H9 (cell line): Measurements from ENCODE around the gene MRGPRF. TPM values are rescaled to one million over a fixed set of nuclear protein-coding genes. Genes with fewer than 3 reads are reported as not detected.
A peak's percentile ranks its signal among the peaks of the same experiment; 100 is the strongest.

Experiments used
- DNase-seq: peaks from one replicate; pipeline ENCODE4 v3.0.0-alpha.2; 2017
- H2AFZ ChIP-seq: one replicate; pipeline ENCODE4 v1.6.1; 2013; ENCODE audit warnings: mild to moderate bottlenecking, low read length, control low read depth, moderate library complexity
- H2AK5ac ChIP-seq: 2 replicates; pipeline ENCODE4 v1.6.1; 2013; ENCODE audit warnings: low read length, control low read depth, mixed read lengths; ENCODE audit not compliant: insufficient read length
- H2BK120ac ChIP-seq: one replicate; pipeline ENCODE4 v1.6.1; 2013; ENCODE audit warnings: low read depth, mild to moderate bottlenecking, low read length, control low read depth, inconsistent platforms; ENCODE audit not compliant: poor library complexity, severe bottlenecking
- H2BK12ac ChIP-seq: 2 replicates; pipeline ENCODE4 v1.6.1; 2013; ENCODE audit warnings: low read length, control low read depth, mixed read lengths, low read depth; ENCODE audit not compliant: insufficient read length
- H2BK15ac ChIP-seq: 2 replicates; pipeline ENCODE4 v1.6.1; 2013; ENCODE audit warnings: low read depth, low read length, control low read depth
- H2BK20ac ChIP-seq: one replicate; pipeline ENCODE4 v1.6.1; 2013; ENCODE audit warnings: low read depth, mild to moderate bottlenecking, low read length, control low read depth, inconsistent platforms; ENCODE audit not compliant: poor library complexity, severe bottlenecking
- H2BK5ac ChIP-seq: 2 replicates; pipeline ENCODE4 v1.6.1; 2013; ENCODE audit warnings: low read length, control low read depth, mixed read lengths; ENCODE audit not compliant: insufficient read length
- H3K14ac ChIP-seq: 2 replicates; pipeline ENCODE4 v1.6.1; 2013; ENCODE audit warnings: low read length, control low read depth; ENCODE audit not compliant: insufficient read depth
- H3K18ac ChIP-seq: 2 replicates; pipeline ENCODE4 v1.6.1; 2013; ENCODE audit warnings: low read depth, mild to moderate bottlenecking, mixed read lengths, low read length, control low read depth; ENCODE audit not compliant: insufficient read length
- H3K23ac ChIP-seq: 2 replicates; pipeline ENCODE4 v1.6.1; 2013; ENCODE audit warnings: low read length, control low read depth, mixed read lengths, low read depth; ENCODE audit not compliant: insufficient read length
- H3K23me2 ChIP-seq: 2 replicates; pipeline ENCODE4 v1.6.1; 2013; ENCODE audit warnings: low read depth, mild to moderate bottlenecking, mixed read lengths, low read length, control low read depth; ENCODE audit not compliant: insufficient read length, poor library complexity, severe bottlenecking
- H3K27ac ChIP-seq: 2 replicates; pipeline ENCODE4 v1.5.1; 2013; ENCODE audit warnings: low read length, control low read depth, mixed read lengths, low read depth; ENCODE audit not compliant: insufficient read length
- H3K27me3 ChIP-seq: 2 replicates; pipeline ENCODE4 v1.6.1; 2013; ENCODE audit warnings: low read length, control low read depth, inconsistent platforms; ENCODE audit not compliant: insufficient read depth
- H3K4ac ChIP-seq: 2 replicates; pipeline ENCODE4 v1.6.1; 2013; ENCODE audit warnings: low read depth, mild to moderate bottlenecking, control low read depth, inconsistent platforms, low read length, moderate library complexity
- H3K4me1 ChIP-seq: 2 replicates; pipeline ENCODE4 v1.6.1; 2013; ENCODE audit warnings: low read length, control low read depth, inconsistent platforms; ENCODE audit not compliant: insufficient read depth
- H3K4me2 ChIP-seq: 2 replicates; pipeline ENCODE4 v1.6.1; 2013; ENCODE audit warnings: low read length, control low read depth, mixed read lengths; ENCODE audit not compliant: insufficient read length, insufficient read depth
- H3K56ac ChIP-seq: 2 replicates; pipeline ENCODE4 v1.6.1; 2013; ENCODE audit warnings: low read depth, mild to moderate bottlenecking, mixed read lengths, low read length, control low read depth; ENCODE audit not compliant: insufficient read length
- H3K79me1 ChIP-seq: 2 replicates; pipeline ENCODE4 v1.6.1; 2013; ENCODE audit warnings: low read depth, mild to moderate bottlenecking, moderate library complexity, low read length, control low read depth, inconsistent platforms; ENCODE audit not compliant: insufficient read depth, poor library complexity, severe bottlenecking
- H3K79me2 ChIP-seq: 2 replicates; pipeline ENCODE4 v1.6.1; 2013; ENCODE audit warnings: low read length, control low read depth, inconsistent platforms; ENCODE audit not compliant: insufficient read depth
- H3K9ac ChIP-seq: 2 replicates; pipeline ENCODE4 v1.6.1; 2013; ENCODE audit warnings: low read length, control low read depth, mixed read lengths; ENCODE audit not compliant: insufficient read length; ENCODE audit errors: extremely low read depth
- H3K9me3 ChIP-seq: one replicate; pipeline ENCODE4 v1.6.1; 2013; ENCODE audit warnings: low read depth, low read length, inconsistent platforms; ENCODE audit not compliant: control insufficient read depth
- H3T11ph ChIP-seq: one replicate; pipeline ENCODE4 v1.6.1; 2013; ENCODE audit warnings: mild to moderate bottlenecking, low read length, control low read depth, inconsistent platforms
- H4K20me1 ChIP-seq: one replicate; pipeline ENCODE4 v1.6.1; 2013; ENCODE audit not compliant: control insufficient read depth, insufficient read length, insufficient read depth
- H4K5ac ChIP-seq: 2 replicates; pipeline ENCODE4 v1.6.1; 2013; ENCODE audit warnings: low read depth, mild to moderate bottlenecking, mixed read lengths, low read length, control low read depth; ENCODE audit not compliant: insufficient read length
- H4K8ac ChIP-seq: replicated peaks from 2 replicates; pipeline ENCODE4 v1.6.1; 2013; ENCODE audit warnings: low read length, control low read depth, mixed read lengths, low read depth; ENCODE audit not compliant: insufficient read length
- H4K91ac ChIP-seq: 2 replicates; pipeline ENCODE4 v1.6.1; 2013; ENCODE audit warnings: low read depth, mild to moderate bottlenecking, moderate library complexity, mixed read lengths, low read length, control low read depth; ENCODE audit not compliant: insufficient read length
- H3K27ac Mint-ChIP-seq, 3 experiments: 2 replicates in 2 of 3; 3 replicates in 1 of 3; pipeline ENCODE4 v1.8.0; 2020 to 2021; ENCODE audit warnings: mixed read lengths in 3 of 3, mild to moderate bottlenecking in 1 of 3, moderate library complexity in 1 of 3
- H3K27me3 Mint-ChIP-seq: 2 replicates; pipeline ENCODE4 v1.8.0; 2021; ENCODE audit warnings: low read depth, mild to moderate bottlenecking, moderate library complexity, mixed read lengths
- H3K36me3 Mint-ChIP-seq, 3 experiments: 2 replicates in 2 of 3; 3 replicates in 1 of 3; pipeline ENCODE4 v1.8.0; 2020 to 2021; ENCODE audit warnings: low read depth in 3 of 3, mixed read lengths in 3 of 3; ENCODE audit not compliant: insufficient read depth in 1 of 3
- H3K4me1 Mint-ChIP-seq, 2 experiments: 2 replicates each; pipeline ENCODE4 v1.8.0; 2020; ENCODE audit warnings: mixed read lengths in 2 of 2
- H3K4me3 Mint-ChIP-seq, 2 experiments: 2 replicates in 1 of 2; 3 replicates in 1 of 2; pipeline ENCODE4 v1.8.0; 2020 to 2021; ENCODE audit warnings: mild to moderate bottlenecking in 2 of 2, mixed read lengths in 2 of 2, moderate library complexity in 1 of 2
- H3K9me3 Mint-ChIP-seq, 2 experiments: 2 replicates in 1 of 2; 3 replicates in 1 of 2; pipeline ENCODE4 v1.8.0; 2020; ENCODE audit warnings: mild to moderate bottlenecking in 2 of 2, mixed read lengths in 2 of 2, moderate library complexity in 1 of 2
- WGBS: extraction: QIAGEN DNeasy Blood & Tissue Kit; methylation state at CpG from one replicate; pipeline ENCODE4 v1.1.7; 2013; ENCODE audit warnings: missing lambda C conversion rate, low lambda C conversion rate, mixed read lengths; ENCODE audit not compliant: insufficient read length; ENCODE audit errors: extremely low coverage; 5-methylcytosine and 5-hydroxymethylcytosine counted together
- total RNA-seq: library from RNA; stranded (reverse); gene quantifications from 2 replicates; pipeline ENCODE4 v1.2.1, GENCODE V29; 2021
- TF ChIP-seq, protein P1 (sequence below): fragments of 200-600 bp; sonication (generic); conservative IDR thresholded peaks from 3 replicates; pipeline ENCODE4 v1.8.0; 2021; ENCODE audit warnings: antibody characterized with exemption, mild to moderate bottlenecking

MRGPRF gene
- total RNA-seq, 1 experiment from 2014 or later = 4.0 TPM

DNA sequence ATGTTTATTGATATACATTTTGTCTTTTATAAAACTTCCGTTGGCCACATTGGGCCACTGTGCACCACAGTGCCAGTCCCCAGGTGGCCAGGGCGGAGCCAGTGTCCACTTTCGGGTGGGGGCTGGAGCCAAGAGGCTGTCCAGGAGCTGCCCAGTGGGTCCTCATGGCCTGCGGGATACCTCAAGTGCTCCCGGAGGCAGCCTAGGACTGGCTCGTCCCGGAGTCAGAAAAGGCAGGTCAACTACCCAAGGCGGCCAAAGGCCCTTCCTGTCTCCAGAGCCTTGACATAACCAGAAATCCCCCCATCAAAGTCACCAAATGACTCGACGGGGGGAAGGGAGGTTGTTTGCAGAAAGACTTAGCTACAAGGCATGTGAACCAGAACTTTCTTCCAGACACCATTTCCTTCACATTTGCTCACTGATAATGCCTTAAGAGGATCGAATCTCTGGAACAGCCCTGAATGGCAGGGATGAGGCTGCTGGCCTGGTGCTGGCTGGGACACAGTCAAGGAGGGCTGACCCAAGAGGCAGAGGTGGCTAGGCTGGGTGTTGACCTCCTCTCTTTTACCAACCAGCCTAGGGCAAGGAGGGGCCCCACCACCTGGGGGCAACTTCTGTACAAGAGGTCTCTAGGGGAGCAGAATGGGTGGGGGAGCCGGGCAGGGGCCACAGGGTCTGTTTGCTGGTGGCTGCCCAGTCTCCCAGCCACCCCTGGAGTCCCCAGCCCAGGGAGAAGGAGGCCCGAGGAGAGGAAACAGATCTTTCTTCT, 8.4 kb downstream of the MRGPRF start:
- H2BK12ac ChIP-seq = no peak overlapping the region
- Mint-ChIP-seq H3K4me1 (peaks cover 14 to 15% of the 10 kb centered on the region in 2 experiments), H3K27ac (no peak overlapping the region), H3K27me3 (no peaks in the 10 kb centered on the region; the same call in 1 of the 2 replicates), H3K36me3 (peaks cover 0 to 5% (median 0%) of the 10 kb centered on the region in 3 experiments; a peak in 4 of 7 replicates), H3K9me3 (no peaks in the 10 kb centered on the region; a peak in 1 of 5 replicates), H3K4me3 (no peak overlapping the region)
- H4K5ac ChIP-seq = no peak overlapping the region
- peak; percentile 20 for DNase-seq
- no peak overlapping the region for H2BK120ac ChIP-seq
- no peak overlapping the region for H3K23ac ChIP-seq
- H2AK5ac ChIP-seq = no peak overlapping the region
- no peak overlapping the region for H3T11ph ChIP-seq
- H3K79me2 ChIP-seq = no peaks in the 10 kb centered on the region
- no peak overlapping the region for H2BK5ac ChIP-seq
- no peak overlapping the region for H3K4me2 ChIP-seq
- no peak overlapping the region for H3K27ac ChIP-seq
- H3K23me2 ChIP-seq = no peaks in the 10 kb centered on the region
- no peak overlapping the region for H2BK20ac ChIP-seq
- no peak overlapping the region for H2AFZ ChIP-seq
- no peak overlapping the region for H3K56ac ChIP-seq
- no peak overlapping the region for H4K91ac ChIP-seq
- H2BK15ac ChIP-seq = no peak overlapping the region
- no CpG with 5 or more reads among the region's 13 CpGs for WGBS
- no peak overlapping the region for H3K18ac ChIP-seq
- H3K79me1 ChIP-seq = no peaks in the 10 kb centered on the region
- H3K9me3 ChIP-seq = no peaks in the 10 kb centered on the region
- no peaks in the 10 kb centered on the region for H4K20me1 ChIP-seq
- H3K4me1 ChIP-seq = no peaks in the 10 kb centered on the region
- TF ChIP-seq, protein P1, sequence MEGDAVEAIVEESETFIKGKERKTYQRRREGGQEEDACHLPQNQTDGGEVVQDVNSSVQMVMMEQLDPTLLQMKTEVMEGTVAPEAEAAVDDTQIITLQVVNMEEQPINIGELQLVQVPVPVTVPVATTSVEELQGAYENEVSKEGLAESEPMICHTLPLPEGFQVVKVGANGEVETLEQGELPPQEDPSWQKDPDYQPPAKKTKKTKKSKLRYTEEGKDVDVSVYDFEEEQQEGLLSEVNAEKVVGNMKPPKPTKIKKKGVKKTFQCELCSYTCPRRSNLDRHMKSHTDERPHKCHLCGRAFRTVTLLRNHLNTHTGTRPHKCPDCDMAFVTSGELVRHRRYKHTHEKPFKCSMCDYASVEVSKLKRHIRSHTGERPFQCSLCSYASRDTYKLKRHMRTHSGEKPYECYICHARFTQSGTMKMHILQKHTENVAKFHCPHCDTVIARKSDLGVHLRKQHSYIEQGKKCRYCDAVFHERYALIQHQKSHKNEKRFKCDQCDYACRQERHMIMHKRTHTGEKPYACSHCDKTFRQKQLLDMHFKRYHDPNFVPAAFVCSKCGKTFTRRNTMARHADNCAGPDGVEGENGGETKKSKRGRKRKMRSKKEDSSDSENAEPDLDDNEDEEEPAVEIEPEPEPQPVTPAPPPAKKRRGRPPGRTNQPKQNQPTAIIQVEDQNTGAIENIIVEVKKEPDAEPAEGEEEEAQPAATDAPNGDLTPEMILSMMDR = no peak
- H3K9ac ChIP-seq = no peak overlapping the region
- no peak overlapping the region for H3K4ac ChIP-seq
- no peaks in the 10 kb centered on the region for H3K27me3 ChIP-seq
- H4K8ac ChIP-seq = no peak overlapping the region
- H3K14ac ChIP-seq = no peak overlapping the region
